Activated naive CD4-positive, alpha-beta T cell treated with anti-CD3 and anti-CD28 coated beads, Interleukin-2, amount 50 U/mL, for 24 hours (primary cell): ENCODE data around the gene HOXD1.

Source experiments
- H3K27ac Mint-ChIP-seq: one replicate; pipeline ENCODE4 v1.8.0; 2021; ENCODE audit warnings: mild to moderate bottlenecking, mixed read lengths
- H3K27me3 Mint-ChIP-seq: one replicate; pipeline ENCODE4 v1.8.0; 2021; ENCODE audit warnings: mixed read lengths
- H3K36me3 Mint-ChIP-seq: one replicate; pipeline ENCODE4 v1.8.0; 2021; ENCODE audit warnings: mixed read lengths
- H3K4me1 Mint-ChIP-seq: one replicate; pipeline ENCODE4 v1.8.0; 2021; ENCODE audit warnings: mixed read lengths
- H3K4me3 Mint-ChIP-seq: one replicate; pipeline ENCODE4 v1.8.0; 2021; ENCODE audit warnings: mild to moderate bottlenecking, mixed read lengths
- H3K9me3 Mint-ChIP-seq: one replicate; pipeline ENCODE4 v1.8.0; 2021; ENCODE audit warnings: mixed read lengths

HOXD1 gene

GRCh38 chr2:176160251-176160985, 28.1 kb upstream of the HOXD1 start:
- peaks cover 7% of the 10 kb centered on the region for H3K9me3 Mint-ChIP-seq
- H3K27me3 Mint-ChIP-seq = peaks cover 53% of the 10 kb centered on the region
- H3K4me1 Mint-ChIP-seq = peaks cover 12% of the 10 kb centered on the region
- peaks cover 4% of the 10 kb centered on the region for H3K36me3 Mint-ChIP-seq
- H3K27ac Mint-ChIP-seq = no peak overlapping the region
- no peak overlapping the region for H3K4me3 Mint-ChIP-seq

GRCh38 chr2:176160986-176161824, 27.3 kb upstream of the HOXD1 start:
- no peak overlapping the region for H3K4me3 Mint-ChIP-seq
- peaks cover 4% of the 10 kb centered on the region for H3K36me3 Mint-ChIP-seq
- H3K4me1 Mint-ChIP-seq = peaks cover 12% of the 10 kb centered on the region
- H3K27me3 Mint-ChIP-seq = peaks cover 56% of the 10 kb centered on the region
- H3K9me3 Mint-ChIP-seq = peaks cover 7% of the 10 kb centered on the region
- no peak overlapping the region for H3K27ac Mint-ChIP-seq

- H3K4me1 Mint-ChIP-seq = peaks cover 12% of the 10 kb centered on the region
- no peak overlapping the region for H3K27ac Mint-ChIP-seq
- peaks cover 4% of the 10 kb centered on the region for H3K36me3 Mint-ChIP-seq
- H3K27me3 Mint-ChIP-seq = peaks cover 59% of the 10 kb centered on the region
- peaks cover 8% of the 10 kb centered on the region for H3K9me3 Mint-ChIP-seq
- H3K4me3 Mint-ChIP-seq = no peak overlapping the region
Measured at GRCh38 chr2:176161825-176162626, 26.4 kb upstream of the HOXD1 start.

GRCh38 chr2:176162911-176163671, 25.4 kb upstream of the HOXD1 start:
- H3K4me1 Mint-ChIP-seq = peaks cover 6% of the 10 kb centered on the region
- H3K36me3 Mint-ChIP-seq = peaks cover 4% of the 10 kb centered on the region
- no peak overlapping the region for H3K27ac Mint-ChIP-seq
- no peak overlapping the region for H3K4me3 Mint-ChIP-seq
- H3K27me3 Mint-ChIP-seq = peaks cover 64% of the 10 kb centered on the region
- peaks cover 13% of the 10 kb centered on the region for H3K9me3 Mint-ChIP-seq

GRCh38 chr2:176163672-176164056, 24.8 kb upstream of the HOXD1 start:
- H3K27me3 Mint-ChIP-seq = peaks cover 60% of the 10 kb centered on the region
- no peak overlapping the region for H3K27ac Mint-ChIP-seq
- H3K36me3 Mint-ChIP-seq = peaks cover 4% of the 10 kb centered on the region
- peaks cover 13% of the 10 kb centered on the region for H3K9me3 Mint-ChIP-seq
- peaks cover 6% of the 10 kb centered on the region for H3K4me1 Mint-ChIP-seq
- no peak overlapping the region for H3K4me3 Mint-ChIP-seq

GRCh38 chr2:176164201-176164600, 24.3 kb upstream of the HOXD1 start:
- Mint-ChIP-seq H3K4me3 (peak overlapping the region; percentile 30), H3K27ac (peak overlapping the region; percentile 14)

GRCh38 chr2:176164611-176165369, 23.7 kb upstream of the HOXD1 start:
- Mint-ChIP-seq H3K4me3 (peak overlapping the region; percentile 30), H3K4me1 (peaks cover 6% of the 10 kb centered on the region), H3K9me3 (peaks cover 13% of the 10 kb centered on the region), H3K36me3 (peaks cover 4% of the 10 kb centered on the region), H3K27me3 (peaks cover 61% of the 10 kb centered on the region), H3K27ac (no peak overlapping the region)

More at GRCh38 chr2:176164201-176164600, 24.3 kb upstream of the HOXD1 start:
- Mint-ChIP-seq H3K27me3 (peaks cover 60% of the 10 kb centered on the region), H3K36me3 (peaks cover 4% of the 10 kb centered on the region), H3K4me1 (peaks cover 6% of the 10 kb centered on the region), H3K9me3 (peaks cover 13% of the 10 kb centered on the region)

- H3K4me1 Mint-ChIP-seq = peaks cover 6% of the 10 kb centered on the region
- no peak overlapping the region for H3K4me3 Mint-ChIP-seq
- no peak overlapping the region for H3K27ac Mint-ChIP-seq
- H3K9me3 Mint-ChIP-seq = peaks cover 13% of the 10 kb centered on the region
- peaks cover 65% of the 10 kb centered on the region for H3K27me3 Mint-ChIP-seq
- peaks cover 4% of the 10 kb centered on the region for H3K36me3 Mint-ChIP-seq
Measured at GRCh38 chr2:176165370-176166050, 23.0 kb upstream of the HOXD1 start.

- no peak overlapping the region for H3K4me3 Mint-ChIP-seq
- H3K27ac Mint-ChIP-seq = no peak overlapping the region
- H3K9me3 Mint-ChIP-seq = peaks cover 13% of the 10 kb centered on the region
- peaks cover 4% of the 10 kb centered on the region for H3K36me3 Mint-ChIP-seq
- peaks cover 62% of the 10 kb centered on the region for H3K27me3 Mint-ChIP-seq
- peaks cover 6% of the 10 kb centered on the region for H3K4me1 Mint-ChIP-seq
Measured at GRCh38 chr2:176166272-176166671, 22.2 kb upstream of the HOXD1 start.

- H3K27me3 Mint-ChIP-seq = peaks cover 58% of the 10 kb centered on the region
- no peak overlapping the region for H3K4me3 Mint-ChIP-seq
- peaks cover 2% of the 10 kb centered on the region for H3K36me3 Mint-ChIP-seq
- H3K9me3 Mint-ChIP-seq = peaks cover 13% of the 10 kb centered on the region
- H3K27ac Mint-ChIP-seq = no peak overlapping the region
- H3K4me1 Mint-ChIP-seq = peaks cover 6% of the 10 kb centered on the region
Measured at GRCh38 chr2:176167398-176167797, 21.1 kb upstream of the HOXD1 start.

GRCh38 chr2:176169181-176169580, 19.3 kb upstream of the HOXD1 start:
- no peaks in the 10 kb centered on the region for H3K36me3 Mint-ChIP-seq
- no peak overlapping the region for H3K27ac Mint-ChIP-seq
- no peak overlapping the region for H3K4me3 Mint-ChIP-seq
- H3K9me3 Mint-ChIP-seq = peaks cover 7% of the 10 kb centered on the region
- peaks cover 7% of the 10 kb centered on the region for H3K4me1 Mint-ChIP-seq
- H3K27me3 Mint-ChIP-seq = peaks cover 57% of the 10 kb centered on the region

GRCh38 chr2:176169711-176170110, 18.8 kb upstream of the HOXD1 start:
- peaks cover 7% of the 10 kb centered on the region for H3K4me1 Mint-ChIP-seq
- H3K36me3 Mint-ChIP-seq = no peaks in the 10 kb centered on the region
- H3K27ac Mint-ChIP-seq = no peak overlapping the region
- H3K4me3 Mint-ChIP-seq = no peak overlapping the region
- peaks cover 56% of the 10 kb centered on the region for H3K27me3 Mint-ChIP-seq
- peaks cover 6% of the 10 kb centered on the region for H3K9me3 Mint-ChIP-seq

GRCh38 chr2:176170602-176171305, 17.7 kb upstream of the HOXD1 start:
- no peak overlapping the region for H3K27ac Mint-ChIP-seq

More at GRCh38 chr2:176170602-176171305, 17.7 kb upstream of the HOXD1 start:
- Mint-ChIP-seq H3K9me3 (peaks cover 6% of the 10 kb centered on the region), H3K4me3 (no peak overlapping the region), H3K4me1 (peaks cover 11% of the 10 kb centered on the region), H3K36me3 (no peaks in the 10 kb centered on the region), H3K27me3 (peaks cover 59% of the 10 kb centered on the region)
